ENCODE results near the gene RAB37. TPM values are rescaled to one million over a fixed set of nuclear protein-coding genes. Genes with fewer than 3 reads are reported as not detected.
A peak's percentile ranks its signal among the peaks of the same experiment; 100 is the strongest.

RAB37 gene
- total and polyA plus RNA-seq, 2 of the 13 experiments (the other 11 are each of a cell fraction or from before 2014, with no cell fraction given): 0.91 to 3.7 TPM

DNA sequence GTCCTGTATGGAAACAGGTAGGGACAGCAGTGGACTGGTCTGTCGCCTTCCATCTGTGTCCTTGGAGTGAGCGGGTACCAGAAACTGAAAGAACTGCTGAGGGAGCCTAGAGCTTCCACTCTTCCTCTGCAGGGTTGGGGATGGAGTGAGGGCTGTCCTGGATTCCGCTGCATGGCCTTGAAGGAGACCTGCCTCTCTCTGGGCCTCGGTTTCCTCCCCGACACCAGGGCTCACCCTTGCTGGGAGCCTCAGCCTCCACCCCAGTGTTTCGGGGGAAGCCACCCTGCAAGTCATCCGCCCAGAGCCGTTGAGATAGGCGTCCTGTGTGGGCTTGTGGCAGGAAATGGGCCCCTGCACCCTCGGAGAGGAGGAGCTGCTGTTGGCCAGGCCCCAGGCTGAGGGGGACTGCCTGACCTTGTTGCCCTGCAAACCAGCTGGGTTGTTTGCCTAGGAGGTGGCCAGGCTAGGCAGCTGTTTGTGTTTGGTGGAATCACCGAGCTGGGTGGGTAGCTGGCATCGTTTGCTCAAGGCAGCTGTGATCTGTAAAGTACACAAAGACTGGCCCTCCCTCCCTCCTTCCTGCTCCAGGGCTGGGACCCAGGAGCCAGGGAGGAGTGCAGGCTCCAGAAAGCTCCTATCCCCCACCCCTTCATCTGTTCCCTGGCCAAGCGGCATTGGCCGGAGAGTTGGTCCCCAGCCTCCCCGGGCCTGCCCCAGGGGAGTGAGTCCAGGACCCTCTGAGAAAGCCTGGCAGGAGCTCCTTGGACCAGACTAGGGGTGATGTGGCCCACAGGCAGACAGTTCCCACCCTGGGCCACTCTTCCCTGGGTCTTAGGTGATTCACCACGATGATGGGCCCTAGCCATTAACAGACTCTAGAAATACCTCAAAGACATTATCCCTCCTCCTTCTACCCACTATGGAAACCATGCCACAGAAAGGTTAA is 1.3 kb downstream of the RAB37 start (continued):
- TF ChIP-seq ZSCAN29 (CRISPR knock-in tag; conservative IDR thresholded peaks at IDR 0.05) (no peak), ZNF263 (CRISPR knock-in tag; IDR thresholded peaks at IDR 0.05) (peak; percentile 81), HMGA1 (CRISPR knock-in tag; conservative IDR thresholded peaks at IDR 0.05) (no peak), ZNF720 (CRISPR knock-in tag; IDR thresholded peaks at IDR 0.05) (no peak), TARDBP (CRISPR knock-in tag; IDR thresholded peaks at IDR 0.05) (0 out of 2 replicates have a peak, but pooled peaks have one; percentile 2), ZNF354B (CRISPR knock-in tag; IDR thresholded peaks at IDR 0.05) (no peak), CREM (IDR thresholded peaks at IDR 0.05) (peak; percentile 29), CREM (CRISPR knock-in tag; IDR thresholded peaks at IDR 0.05) (no peak; the same call in 1 of the 2 replicates), RBM22 (optimal IDR thresholded peaks at IDR 0.05; ENCODE audit: low read length) (no peak), PHB2 (IDR thresholded peaks at IDR 0.05; ENCODE audit: partially characterized antibody) (no peak), NR2C2 (CRISPR knock-in tag; IDR thresholded peaks at IDR 0.05; ENCODE audit: borderline replicate concordance) (peak; percentile 54; the same call in 1 of the 2 replicates), MIER3 (CRISPR knock-in tag; IDR thresholded peaks at IDR 0.05; ENCODE audit: borderline replicate concordance) (peak; percentile 87; the same call in 1 of the 2 replicates), KDM2A (CRISPR knock-in tag; IDR thresholded peaks at IDR 0.05; ENCODE audit: borderline replicate concordance, low read depth) (no peak; the same call in 1 of the 2 replicates), ISL2 (CRISPR knock-in tag; IDR thresholded peaks at IDR 0.05) (peak; percentile 42), ZNF382 (CRISPR knock-in tag; IDR thresholded peaks at IDR 0.05; ENCODE audit: borderline replicate concordance) (no peak), ZNF44 (CRISPR knock-in tag; IDR thresholded peaks at IDR 0.05) (no peak), U2AF1 (optimal IDR thresholded peaks at IDR 0.05; ENCODE audit: low read depth, low read length) (no peak), LCORL (IDR thresholded peaks at IDR 0.05) (no peak), LCORL (CRISPR knock-in tag; IDR thresholded peaks at IDR 0.05) (peak; percentile 81), POLR2A (IDR thresholded peaks at IDR 0.05; ENCODE audit: insufficient read depth in 1 of 2, low read depth in 2 of 2, low read length in 2 of 2) (no peak), ADNP (CRISPR knock-in tag; IDR thresholded peaks at IDR 0.05) (no peak), ZNF629 (CRISPR knock-in tag; conservative IDR thresholded peaks at IDR 0.05) (0 out of 2 replicates have a peak, but pooled peaks have one; percentile 7), NCOR1 (IDR thresholded peaks at IDR 0.05; ENCODE audit: borderline replicate concordance, low read length) (no peak), ZNF337 (CRISPR knock-in tag; IDR thresholded peaks at IDR 0.05; ENCODE audit: borderline replicate concordance, low read depth) (no peak)
- TF ChIP-seq, protein P1, sequence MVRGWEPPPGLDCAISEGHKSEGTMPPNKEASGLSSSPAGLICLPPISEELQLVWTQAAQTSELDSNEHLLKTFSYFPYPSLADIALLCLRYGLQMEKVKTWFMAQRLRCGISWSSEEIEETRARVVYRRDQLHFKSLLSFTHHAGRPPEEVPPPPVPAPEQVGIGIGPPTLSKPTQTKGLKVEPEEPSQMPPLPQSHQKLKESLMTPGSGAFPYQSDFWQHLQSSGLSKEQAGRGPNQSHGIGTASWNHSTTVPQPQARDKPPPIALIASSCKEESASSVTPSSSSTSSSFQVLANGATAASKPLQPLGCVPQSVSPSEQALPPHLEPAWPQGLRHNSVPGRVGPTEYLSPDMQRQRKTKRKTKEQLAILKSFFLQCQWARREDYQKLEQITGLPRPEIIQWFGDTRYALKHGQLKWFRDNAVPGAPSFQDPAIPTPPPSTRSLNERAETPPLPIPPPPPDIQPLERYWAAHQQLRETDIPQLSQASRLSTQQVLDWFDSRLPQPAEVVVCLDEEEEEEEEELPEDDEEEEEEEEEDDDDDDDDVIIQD (CRISPR knock-in tag; IDR thresholded peaks at IDR 0.05; ENCODE audit: low read depth): no peak
- TF ChIP-seq, protein P2, sequence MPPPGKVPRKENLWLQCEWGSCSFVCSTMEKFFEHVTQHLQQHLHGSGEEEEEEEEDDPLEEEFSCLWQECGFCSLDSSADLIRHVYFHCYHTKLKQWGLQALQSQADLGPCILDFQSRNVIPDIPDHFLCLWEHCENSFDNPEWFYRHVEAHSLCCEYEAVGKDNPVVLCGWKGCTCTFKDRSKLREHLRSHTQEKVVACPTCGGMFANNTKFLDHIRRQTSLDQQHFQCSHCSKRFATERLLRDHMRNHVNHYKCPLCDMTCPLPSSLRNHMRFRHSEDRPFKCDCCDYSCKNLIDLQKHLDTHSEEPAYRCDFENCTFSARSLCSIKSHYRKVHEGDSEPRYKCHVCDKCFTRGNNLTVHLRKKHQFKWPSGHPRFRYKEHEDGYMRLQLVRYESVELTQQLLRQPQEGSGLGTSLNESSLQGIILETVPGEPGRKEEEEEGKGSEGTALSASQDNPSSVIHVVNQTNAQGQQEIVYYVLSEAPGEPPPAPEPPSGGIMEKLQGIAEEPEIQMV (CRISPR knock-in tag; IDR thresholded peaks at IDR 0.05; ENCODE audit: low read depth): no peak; the same call in 1 of the 2 replicates
- TF ChIP-seq, protein P3, sequence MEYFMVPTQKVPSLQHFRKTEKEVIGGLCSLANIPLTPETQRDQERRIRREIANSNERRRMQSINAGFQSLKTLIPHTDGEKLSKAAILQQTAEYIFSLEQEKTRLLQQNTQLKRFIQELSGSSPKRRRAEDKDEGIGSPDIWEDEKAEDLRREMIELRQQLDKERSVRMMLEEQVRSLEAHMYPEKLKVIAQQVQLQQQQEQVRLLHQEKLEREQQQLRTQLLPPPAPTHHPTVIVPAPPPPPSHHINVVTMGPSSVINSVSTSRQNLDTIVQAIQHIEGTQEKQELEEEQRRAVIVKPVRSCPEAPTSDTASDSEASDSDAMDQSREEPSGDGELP (IDR thresholded peaks at IDR 0.05; ENCODE audit: borderline replicate concordance, low read depth): peak; percentile 99

Measured in HepG2 (cell line).